Inflammatory macrophage treated with lipopolysaccharide for 1 hour (primary cell): ENCODE measurements around the gene LRP1B.
A peak's percentile ranks its signal among the peaks of the same experiment; 100 is the strongest.

Source experiments
- DNase-seq, 2 donors: peaks; one replicate each; pipeline ENCODE4 v3.0.0-alpha.2; 2020 to 2022

The LRP1B gene

DNA sequence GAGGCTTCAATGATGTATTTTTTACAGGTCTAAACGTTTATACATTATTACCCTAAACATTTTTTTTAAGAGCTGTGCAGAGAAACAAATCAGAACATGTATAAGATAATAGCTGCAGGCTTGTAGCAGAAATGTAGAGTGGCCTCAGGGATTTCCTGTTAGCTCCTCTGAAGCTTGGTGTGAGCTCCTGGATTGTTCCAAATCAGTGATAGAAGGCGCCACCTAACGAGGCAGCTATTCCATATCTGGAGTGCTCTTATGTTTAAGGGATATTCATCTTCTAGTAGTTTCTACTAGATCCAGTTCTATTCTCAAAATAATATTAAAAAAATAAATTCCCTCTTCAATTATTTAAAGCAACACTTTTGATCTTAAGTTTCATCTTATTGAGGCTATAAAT is 93.1 kb downstream of the LRP1B start:
- no peak for DNase-seq

DNA sequence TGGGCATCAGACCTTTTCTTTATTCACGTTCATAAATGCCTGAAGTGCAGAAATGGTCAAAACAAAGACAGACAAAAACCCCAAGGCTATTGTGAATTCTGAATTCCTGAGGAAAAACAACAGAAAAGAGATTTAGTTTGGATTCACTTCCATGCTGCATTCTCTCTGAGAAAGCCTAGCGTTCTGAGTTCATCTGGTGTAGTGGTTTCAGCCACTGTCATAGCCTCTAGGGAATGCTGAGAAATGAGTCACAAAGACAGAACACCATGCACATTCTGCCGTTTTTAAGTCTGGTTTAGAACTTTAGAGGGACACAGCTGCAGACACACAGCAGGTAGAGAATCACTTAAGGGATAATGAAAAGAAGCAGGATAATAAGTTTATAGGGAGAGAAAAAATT is 93.8 kb downstream of the LRP1B start:
- DNase-seq: no peak

DNA sequence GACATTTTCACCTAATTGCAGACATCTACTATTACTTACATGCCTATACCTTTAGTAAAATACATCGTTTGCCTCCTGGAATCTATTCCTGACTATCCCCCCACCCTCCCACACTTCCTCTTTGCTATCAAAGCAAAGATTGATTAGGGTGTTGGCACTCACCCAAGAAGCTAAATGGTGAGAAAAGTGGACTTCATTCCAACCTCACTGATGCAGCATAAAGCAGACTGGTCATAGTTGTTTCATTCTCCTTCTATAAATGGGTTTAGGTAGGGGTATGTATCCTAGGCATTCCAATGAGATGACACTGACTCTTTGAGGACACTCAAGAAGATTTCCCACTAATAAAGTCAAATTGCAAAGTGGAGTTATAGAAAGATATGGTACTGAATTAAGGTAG is 97.4 kb downstream of the LRP1B start:
- no peak for DNase-seq

DNA sequence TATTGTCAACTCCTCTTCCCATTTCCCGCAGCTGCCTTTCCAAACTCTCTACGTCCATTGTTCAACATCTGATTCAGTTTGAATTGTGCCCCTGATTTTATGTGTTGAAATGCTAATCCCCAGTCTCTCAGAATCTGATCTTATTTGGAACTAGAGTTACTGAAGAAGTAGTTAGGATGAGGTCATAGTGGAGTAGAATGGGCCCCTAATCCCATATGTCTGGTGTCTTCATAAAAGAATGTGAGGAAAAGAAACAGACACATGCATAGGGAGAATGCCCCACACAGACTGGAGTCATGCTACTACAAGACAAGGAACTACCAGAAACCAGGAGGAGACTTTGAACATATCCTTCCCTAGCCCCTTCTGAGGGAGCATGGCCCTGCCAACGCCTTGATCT is 99.2 kb downstream of the LRP1B start:
- no peak for DNase-seq

DNA sequence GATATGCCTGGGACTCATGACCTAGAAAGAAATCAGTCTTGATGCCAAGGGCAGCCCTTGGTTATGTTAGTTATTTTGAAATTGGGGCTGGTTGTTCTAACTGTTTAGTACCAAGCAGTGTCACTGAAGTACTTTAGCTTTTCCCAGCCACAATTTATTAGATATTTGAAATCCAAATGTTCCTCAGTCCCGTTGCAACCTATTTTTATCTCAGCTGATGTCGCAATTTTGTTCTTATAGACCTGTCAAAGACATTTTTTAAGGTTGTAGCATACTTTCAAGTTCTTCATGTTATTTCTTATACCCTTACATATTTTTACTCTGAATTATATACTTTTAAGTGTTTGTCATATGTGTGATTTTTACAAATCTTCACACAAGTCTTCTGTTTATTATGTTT is 100.1 kb downstream of the LRP1B start:
- no peak for DNase-seq

DNA sequence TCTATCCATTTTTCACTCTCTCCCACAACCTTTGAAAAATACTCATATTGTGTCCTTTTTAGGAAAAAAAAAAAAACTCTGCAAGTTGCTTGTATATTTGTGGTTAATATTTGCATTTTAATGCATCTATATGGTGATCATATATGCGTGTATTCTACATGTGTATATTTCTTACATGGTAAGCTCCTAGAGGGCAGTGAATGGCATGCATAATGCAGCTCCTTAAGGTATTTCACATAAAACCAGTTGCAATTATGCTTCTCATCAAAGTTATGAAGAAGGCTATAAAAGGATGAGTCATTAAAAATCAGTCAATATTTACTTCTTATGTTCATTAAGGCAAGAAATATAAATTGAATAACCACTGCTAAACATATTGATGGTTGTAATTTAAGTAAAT is 100.8 kb downstream of the LRP1B start:
- DNase-seq: no peak

DNA sequence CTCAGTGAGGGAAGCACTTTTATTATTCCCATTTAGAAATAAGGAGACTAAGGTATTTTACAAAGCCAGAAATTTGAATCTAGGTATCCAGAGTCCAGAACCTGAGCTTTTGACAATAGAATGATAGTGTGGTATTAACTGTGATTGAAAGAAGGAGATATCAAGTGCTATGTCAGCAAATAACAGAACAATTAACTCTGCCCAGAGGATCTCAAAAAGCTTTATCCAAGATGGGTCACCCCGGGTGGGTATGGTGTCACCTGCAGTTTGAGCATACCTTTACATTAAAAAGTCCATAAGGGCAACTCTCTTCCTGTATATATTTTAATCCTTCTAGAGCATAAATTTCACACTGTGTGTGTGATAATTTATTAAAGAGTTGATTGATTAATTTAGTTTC is 105.4 kb downstream of the LRP1B start:
- no peak for DNase-seq

DNA sequence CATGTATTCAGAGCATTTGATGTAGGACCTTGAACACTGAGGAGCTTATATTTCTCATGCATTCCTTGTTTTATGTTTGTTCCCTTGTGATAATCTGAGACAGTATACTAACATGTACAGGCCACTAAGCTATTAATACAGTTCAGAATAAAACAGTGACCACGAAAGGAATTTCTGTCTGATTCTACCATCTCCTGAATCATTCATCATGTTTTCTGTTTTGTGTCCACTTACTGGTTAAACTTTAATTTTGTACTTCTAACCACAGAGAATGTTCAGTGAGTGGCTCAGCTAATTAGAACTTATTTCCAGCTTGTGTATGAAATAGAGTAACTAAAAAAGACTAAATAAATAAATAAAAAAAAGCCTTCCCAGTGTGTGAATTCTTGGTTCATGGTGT is 110.4 kb downstream of the LRP1B start:
- no peak for DNase-seq

DNA sequence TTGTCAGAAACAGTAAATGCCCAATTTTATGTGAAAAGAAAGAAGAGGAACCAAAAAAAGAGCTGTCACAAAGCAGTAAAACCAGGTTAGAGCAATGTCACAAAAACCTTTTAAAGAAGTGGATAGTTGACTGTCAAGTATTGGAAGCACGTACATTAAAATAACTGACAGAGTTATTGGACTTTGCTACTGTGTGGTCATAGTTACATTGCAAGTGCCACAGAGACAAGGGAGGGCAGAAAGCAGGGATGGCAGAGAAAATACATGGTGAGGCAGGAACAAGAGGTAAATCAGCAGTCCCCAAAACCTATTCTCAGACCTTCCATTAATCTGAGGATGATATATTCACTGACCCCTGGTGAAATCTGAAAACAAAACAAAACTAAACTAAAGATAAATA is 116.3 kb downstream of the LRP1B start:
- DNase-seq: no peak

DNA sequence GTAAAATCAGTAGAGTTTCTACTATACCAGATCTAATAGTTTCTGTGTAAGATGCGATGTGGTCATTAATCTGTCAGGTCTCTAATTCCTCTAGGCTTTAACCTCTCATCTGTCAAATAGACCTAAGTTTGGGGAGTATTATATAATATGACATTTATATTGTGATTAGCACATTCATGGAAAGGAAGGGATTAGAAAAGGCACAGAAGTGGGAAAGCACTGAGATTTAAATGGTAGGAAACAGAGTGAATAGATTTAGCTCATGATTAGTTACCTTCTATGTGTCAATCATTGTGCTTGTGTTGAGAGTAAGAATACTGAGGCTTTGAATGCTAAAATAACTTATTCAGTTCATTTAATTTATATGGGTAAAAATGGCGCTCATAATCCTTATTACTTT is 118.0 kb downstream of the LRP1B start:
- no peak for DNase-seq

DNA sequence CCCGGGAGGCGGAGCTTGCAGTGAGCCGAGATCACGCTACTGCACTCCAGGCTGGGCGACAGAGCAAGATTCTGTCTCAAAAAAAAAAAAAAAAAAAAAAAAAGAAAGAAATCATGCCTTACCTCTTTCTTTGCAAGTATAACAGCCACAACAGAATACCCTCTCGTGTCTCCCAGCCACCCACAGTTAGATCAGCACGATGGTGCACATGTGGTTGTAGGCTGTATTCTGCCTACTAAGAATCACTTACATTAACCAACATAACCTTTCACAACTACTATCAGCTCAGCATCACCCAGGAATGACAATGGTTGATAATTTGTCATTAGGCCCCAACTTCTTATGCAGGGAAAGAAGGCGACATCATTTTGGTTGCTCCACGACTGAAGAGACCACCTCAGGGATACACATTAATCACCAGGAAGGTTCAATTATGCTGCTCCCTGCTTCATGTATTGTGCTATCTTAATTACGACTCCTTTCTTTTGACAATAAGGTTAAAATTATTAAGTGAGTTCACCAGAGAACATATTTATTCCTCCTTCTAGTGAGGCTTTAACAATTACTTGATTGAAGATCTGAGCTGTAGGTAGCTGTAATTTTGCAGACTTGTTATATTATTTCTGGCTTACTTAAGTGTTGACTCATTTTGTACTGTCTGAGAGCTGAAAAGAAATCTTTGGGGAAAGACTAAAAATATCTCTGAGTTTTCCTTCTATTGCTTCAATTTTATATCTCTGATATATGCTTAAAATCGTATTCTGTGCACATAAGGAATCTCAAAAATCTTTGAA is 120.1 kb downstream of the LRP1B start:
- no peak for DNase-seq

DNA sequence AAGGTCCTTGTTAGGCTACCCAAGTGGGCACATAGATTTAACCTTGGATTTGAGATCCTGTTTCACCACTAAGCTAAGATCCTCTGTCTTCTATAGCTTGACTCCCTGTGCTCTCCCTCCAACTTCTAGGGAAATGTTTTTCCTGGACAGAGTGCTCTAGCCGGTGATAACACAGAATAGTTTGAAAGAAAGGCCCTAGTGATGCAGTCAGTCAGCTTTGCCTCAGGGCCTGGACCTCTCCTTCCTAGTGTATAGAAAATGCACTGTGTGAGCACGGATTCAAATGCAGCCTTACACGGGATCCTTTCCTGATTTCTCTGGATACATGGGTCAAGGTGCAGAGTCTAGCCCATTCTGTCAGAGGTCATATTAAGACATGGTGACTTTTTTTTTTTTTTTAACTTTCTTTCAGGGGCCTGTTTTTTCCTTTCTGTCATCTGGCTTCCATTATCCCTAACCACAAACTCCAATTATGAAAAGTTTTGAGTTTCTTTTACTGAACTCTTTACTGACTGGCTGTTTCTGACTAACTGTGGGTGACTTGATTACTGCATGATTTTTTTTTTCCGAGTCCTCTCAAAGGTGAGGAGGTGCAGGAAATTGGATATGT is 122.6 kb downstream of the LRP1B start:
- no peak for DNase-seq

DNA sequence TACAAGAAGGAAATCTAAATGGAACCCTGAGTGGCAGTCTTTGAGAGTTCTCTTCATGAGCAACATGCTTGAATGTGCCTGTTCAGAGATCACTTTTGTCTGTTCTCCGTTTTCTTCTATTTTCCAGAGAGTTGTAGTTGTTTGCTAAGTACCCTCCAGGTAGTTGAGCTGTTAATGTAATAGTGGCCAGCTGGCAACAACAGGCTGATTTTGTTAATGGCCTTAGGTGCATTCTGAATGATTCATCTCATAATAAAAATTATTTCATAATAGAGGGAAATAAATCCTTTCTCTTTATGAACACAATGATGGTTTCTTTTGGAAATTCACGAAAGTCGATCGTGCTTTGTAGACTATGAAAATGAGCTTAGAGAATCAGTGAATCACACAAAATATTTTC is 136.8 kb downstream of the LRP1B start:
- no peak for DNase-seq

DNA sequence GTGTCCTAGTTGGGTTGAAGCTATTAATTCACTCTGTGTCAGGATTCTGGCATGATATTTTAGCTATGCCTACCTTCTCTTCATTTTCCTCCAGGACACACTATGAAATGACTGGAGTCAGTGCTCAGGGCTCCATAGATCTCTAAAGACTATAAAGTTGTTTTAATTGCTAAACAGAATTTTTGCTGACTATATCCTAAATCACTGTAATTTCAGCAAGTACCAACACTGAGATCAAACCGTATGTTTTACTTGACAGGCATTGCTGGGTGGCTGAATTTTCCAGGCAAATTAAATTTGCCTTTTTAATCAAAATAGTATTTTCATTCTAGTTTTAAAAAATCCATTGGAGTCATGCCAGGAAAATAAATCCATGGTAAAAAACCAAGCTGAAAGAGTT is 138.1 kb downstream of the LRP1B start:
- no peak for DNase-seq

DNA sequence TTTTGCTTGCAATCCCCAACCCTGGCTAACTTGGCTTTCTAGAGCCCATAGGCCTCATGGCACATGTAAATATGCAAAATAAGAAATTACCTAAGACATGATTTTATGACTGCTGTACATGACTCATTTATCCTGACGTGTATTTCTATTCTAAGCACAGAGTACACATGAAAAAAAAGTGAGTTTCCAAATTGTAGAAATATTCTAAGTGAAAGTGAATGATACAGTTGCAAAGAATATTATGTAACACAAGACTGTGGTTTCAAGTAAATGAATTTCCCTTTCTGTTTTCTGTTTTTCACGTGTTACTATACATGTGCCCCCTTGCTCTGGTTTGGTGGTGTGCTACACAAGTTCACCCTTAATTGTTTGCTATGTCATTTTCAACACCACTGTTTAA is 162.4 kb downstream of the LRP1B start:
- DNase-seq: peak in 1 of 2 donors; percentile 27

DNA sequence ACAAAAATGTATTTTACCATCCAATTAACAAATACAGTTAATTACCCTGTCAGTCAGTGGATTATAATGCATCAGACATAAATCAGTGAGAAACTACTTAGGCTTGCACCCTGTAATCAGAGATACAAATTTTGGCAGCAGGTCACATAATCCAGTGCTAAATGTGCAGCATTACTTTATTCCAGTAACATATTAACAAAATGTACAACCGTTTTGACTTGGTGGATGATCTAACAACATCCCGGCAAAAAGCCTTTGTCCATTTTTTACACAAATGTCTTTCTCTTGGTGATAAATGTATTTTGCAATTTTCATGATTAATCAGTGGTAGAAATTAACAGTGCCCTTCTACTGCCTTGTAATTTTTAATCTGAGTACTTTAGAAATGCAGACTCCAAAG is 162.8 kb downstream of the LRP1B start:
- no peak for DNase-seq

DNA sequence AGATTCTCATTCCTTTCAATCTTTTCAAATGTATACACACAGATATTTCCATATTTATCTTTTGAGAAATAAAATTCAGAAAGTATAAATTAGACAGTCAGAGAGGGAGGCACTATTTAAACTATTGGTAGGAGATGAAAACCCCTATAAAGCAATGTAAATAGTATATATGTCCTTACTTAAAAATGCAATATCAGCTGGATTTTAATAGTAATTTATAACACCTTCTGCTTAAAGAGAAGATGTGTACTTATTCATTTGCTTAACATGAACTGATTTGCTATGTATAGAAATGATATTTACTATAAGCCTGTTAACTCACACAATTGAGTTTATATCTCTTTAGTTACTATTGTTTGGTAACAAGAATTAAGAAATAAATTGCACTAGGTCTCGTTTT is 163.3 kb downstream of the LRP1B start:
- no peak for DNase-seq

DNA sequence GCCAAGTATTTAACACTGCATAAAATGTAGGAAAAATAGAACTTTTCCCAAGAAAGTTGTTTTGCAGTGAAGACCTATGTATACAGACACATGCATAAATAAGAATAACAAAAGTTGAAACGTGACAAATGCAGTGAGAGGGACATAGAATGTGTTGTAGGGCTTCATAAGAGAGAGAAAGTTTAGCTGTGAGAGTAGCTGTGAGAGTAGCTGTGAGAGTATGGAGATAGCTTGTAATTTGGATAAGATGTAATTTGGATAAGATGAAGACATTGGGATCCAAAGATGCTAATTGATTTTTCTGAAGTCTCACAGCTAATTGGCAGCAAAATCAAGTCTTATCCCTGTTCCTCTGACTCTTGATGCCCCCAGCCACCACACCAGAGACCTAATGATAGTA is 170.9 kb downstream of the LRP1B start:
- DNase-seq: no peak

DNA sequence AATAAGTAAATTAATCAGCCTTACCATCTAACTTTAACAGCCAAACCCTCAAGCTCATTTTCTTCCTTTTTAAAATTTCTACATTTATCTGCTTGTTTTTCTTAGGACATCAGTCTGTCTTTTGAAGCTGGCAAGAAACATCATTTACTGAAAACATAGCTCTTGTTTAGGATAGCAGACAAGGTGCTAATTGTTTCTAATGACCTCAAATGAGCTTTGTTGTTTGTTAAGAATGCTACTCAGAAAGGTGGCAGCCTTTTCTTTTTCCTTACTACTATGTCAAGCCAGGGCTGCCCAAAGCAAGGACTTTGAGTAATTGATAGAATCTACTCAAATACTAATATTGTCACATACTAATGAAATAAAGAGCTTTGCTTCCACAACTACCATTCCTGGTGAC is 171.8 kb downstream of the LRP1B start:
- DNase-seq: no peak

DNA sequence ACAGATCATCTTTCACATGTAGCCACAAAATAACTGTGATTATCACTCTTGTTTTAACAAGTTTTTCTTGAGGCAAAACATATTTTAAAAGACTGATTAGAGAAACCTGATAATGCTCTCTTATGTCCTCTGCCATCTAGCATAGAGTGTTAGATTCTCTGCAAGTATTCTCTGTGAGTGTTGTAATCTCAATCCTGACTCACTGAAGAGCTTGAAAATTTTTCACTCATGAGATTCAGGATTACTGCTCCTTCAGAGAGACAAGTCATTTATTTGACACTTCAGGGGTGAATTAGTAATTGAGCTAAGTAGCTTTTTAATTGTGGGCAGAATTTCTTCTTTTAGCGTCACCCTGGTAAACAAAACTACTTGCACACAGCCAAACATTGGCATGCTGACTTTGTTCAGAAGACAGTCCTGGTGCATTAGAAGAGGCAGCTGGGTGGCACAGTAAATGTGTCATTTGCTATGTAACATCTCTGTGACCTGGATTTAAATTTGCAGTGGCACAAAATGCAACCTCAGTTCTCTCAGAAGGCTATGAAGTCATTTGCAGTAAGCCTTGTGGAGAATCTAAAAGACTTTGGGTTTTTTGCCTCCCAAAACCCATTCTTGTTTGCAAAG is 172.9 kb downstream of the LRP1B start:
- DNase-seq: no peak

DNA sequence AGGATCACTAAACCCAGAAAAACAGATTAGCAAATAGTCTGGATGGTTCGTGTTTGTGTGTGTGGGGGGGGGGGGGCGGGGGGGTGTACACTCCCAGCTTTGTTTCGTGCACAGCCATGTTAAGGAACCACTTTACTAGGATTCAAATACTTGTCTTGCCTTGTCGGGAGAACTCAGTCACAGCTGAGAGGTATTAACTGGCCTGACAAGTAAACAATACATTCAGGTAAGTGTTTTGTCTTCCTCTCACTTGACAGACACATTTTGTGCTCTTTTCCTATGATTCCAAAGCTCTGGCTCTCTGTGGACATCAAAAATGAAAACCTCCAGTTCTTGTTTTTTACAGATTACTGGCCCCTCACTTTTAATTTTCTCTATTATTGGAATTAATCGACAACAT is 173.5 kb downstream of the LRP1B start:
- no peak for DNase-seq

DNA sequence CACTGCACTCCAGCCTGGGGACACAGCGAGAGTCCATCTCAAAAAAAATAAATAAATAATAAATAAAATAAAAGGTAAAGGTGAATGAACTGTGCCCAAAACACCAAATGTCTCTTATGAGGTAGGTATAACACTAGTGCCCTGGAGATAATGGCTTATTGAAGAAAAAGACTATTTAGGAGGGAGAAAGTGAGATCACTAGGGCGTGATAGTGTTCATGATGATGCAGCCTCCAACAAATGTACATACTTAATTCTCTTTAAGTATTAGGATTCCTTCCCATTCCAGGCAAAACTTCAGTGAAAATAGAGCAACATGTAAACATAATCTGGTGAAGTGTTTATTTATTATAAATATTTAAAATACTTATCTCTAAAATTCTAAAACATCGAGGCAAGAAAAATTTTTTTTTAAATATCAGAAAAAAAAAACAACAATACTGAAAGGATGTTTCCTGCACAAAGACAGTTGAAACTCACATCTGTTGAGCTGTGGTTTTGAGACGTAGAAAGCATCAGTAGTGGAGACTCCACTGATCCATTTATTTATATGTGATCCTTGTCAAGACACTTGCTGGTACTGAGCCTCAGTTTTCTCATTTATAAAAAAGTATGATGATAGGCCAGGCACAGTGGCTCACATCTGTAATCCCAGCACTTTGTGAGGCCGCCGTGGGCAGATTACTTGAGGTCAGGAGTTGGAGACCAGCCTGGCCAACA is 183.3 kb downstream of the LRP1B start:
- no peak for DNase-seq

DNA sequence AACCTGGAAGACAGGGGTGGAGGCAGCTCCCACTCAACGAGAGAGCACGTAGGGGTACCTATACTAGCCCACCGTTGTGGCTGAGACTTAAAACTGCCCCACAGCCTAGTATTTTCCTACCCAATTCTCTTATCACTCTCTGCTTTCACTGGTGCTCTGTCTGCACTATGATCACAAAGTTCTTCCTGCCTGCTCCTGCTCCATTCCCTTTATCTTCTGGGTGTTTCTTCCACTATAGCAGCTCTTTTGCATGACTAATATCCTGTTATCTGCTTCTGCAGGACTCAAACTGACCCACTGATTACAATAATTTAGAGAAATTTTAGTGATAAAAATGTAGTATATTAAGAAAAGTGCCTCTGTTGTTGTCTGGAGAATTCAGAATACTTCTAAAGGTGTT is 184.8 kb downstream of the LRP1B start:
- DNase-seq: no peak

DNA sequence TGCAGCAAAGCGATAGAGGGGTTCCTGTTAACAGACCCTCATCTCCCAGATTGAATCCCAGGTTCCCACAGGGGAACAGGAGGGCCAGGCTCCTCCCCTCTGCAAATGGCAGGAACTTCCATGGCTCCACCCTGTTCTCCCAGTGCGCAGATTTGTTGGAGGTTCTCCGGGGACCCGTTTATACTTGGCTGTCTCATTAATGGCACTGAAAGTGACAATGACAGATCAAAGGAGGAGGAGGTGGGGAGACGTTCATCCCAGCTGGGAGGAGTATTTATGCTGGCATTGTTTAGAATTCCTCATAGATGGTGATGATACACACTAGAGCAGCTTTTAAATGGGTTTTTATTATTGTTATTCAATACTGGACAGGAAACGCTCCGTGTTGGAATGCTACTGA is 186.9 kb downstream of the LRP1B start:
- DNase-seq: no peak
